ENCODE data around the gene NCL.
"Not testable (repeated sequence)": the region's sequence is repeated elsewhere in the genome, so short reads cannot be mapped to it uniquely, and the experiment has no call there.

The NCL gene

DNA sequence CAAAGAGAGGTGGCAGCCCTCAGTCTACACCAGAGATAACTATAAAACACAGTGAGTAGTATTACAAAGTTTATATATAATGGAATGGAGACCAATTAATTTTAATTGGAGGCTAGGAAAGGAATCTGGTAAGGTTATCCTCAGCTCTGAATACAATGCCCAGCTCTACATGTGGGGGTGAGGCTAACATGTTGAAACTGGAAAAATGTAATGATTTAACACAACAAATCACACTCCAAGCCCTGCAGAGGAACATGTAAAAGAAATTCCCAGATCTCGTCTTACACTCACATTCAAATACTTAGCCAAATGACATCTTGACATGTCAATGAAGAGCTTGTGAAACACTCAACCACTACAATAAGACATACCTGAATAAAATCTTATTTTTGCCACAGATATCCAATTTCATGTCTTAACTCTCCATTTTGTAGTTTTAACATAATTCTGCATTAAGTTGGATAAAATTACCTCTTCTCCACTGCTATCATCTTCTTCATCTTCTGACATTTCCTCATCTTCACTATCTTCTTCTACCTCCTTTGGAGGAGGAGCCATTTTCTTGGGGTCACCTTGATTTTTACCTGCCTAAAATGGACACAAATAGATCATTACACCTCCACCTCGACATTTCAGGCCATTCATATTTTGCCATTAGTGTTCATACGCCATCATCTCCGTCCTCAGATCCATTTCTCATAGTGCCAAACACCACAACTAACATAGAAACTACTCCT is 1.4 kb downstream of the NCL start:
- no peak for DNase-seq (ENCODE audit: extremely low read depth, low read depth)
- peak overlapping the region; percentile 95 for H3K4me3 ChIP-seq (replicated peaks; ENCODE audit: low read depth, low read length)
- TF ChIP-seq, protein P1, sequence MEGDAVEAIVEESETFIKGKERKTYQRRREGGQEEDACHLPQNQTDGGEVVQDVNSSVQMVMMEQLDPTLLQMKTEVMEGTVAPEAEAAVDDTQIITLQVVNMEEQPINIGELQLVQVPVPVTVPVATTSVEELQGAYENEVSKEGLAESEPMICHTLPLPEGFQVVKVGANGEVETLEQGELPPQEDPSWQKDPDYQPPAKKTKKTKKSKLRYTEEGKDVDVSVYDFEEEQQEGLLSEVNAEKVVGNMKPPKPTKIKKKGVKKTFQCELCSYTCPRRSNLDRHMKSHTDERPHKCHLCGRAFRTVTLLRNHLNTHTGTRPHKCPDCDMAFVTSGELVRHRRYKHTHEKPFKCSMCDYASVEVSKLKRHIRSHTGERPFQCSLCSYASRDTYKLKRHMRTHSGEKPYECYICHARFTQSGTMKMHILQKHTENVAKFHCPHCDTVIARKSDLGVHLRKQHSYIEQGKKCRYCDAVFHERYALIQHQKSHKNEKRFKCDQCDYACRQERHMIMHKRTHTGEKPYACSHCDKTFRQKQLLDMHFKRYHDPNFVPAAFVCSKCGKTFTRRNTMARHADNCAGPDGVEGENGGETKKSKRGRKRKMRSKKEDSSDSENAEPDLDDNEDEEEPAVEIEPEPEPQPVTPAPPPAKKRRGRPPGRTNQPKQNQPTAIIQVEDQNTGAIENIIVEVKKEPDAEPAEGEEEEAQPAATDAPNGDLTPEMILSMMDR (IDR thresholded peaks at IDR 0.05; ENCODE audit: low read depth, low read length, missing control alignments), result no peak

DNA sequence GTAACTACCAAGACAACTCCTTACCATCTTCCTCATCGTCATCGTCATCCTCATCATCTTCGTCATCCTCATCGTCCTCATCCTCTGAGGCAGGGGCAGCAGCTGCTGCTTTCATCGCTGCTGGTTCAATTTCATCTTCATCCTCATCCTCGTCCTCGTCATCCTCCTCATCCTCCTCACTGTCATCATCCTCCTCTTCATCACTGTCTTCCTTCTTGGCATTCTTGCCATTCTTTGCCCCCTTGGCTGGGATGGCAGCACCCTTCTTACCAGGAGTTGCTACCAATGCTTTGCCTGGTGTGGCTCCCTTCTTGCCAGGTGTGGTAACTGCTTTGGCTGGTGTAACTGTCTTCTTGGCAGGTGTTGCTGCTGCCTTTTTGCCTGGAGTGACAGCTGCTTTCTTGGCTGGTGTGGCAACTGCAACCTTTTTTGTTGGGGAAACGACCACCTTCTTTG is 2.7 kb downstream of the NCL start:
- peak overlapping the region; percentile 95 for H3K4me3 ChIP-seq (replicated peaks; ENCODE audit: low read depth, low read length)
- TF ChIP-seq, protein P1 (IDR thresholded peaks at IDR 0.05; ENCODE audit: low read depth, low read length, missing control alignments), result no peak
- no peak for DNase-seq (ENCODE audit: extremely low read depth, low read depth)

DNA sequence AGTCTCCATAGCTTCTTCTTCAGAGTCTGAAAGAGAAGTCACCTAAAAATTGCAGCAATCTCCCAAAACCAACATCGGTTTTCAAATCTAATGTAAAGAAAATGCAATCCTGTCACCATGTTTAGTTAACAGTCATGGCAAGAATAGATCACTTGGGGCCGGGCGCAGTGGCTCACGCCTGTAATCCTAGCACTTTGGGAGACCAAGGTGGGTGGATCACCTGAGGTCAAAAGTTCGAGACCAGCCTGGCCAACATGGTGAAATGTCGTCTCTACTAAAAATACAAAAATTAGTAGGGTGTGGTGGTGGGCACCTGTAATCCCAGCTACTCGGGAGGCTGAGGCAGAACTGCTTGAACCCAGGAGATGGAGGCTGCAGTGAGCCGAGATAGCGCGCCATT is 3.4 kb downstream of the NCL start:
- peak overlapping the region; percentile 95 for H3K4me3 ChIP-seq (replicated peaks; ENCODE audit: low read depth, low read length)
- not testable (repeated sequence) for DNase-seq (ENCODE audit: extremely low read depth, low read depth)

DNA sequence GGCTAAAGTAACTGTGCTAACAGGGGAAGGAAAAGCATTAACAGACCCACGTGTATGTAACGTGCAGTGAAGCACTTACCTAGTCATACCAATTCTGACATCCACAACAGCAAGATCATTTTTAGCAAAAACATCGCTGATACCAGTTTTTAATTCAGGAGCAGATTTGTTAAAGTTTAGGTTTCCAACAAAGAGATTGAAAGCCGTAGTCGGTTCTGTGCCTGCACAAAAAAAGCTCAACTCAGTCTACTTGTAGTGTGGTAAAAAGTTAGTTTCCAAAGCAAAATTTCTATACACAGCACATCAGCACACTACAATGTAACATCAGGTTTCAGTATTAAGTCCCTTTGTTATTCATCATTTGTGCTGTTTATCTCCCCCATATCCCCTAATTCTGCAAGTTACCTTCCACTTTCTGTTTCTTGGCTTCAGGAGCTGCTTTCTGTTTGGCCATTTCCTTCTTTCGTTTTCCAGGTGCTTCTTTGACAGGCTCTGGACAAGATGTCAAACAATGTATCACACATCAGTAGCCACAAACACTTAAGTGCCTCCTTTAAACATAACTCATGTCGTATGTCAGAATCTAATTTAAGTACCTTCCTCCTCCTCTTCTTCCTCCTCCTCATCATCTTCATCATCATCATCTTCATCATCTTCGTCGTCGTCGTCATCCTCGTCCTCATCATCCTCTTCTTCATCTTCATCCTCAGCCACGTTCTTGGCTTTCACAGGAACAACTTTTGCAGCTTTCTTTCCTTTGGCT is 4.0 kb downstream of the NCL start:
- TF ChIP-seq, protein P1 (IDR thresholded peaks at IDR 0.05; ENCODE audit: low read depth, low read length, missing control alignments), result no peak
- no peak for DNase-seq (ENCODE audit: extremely low read depth, low read depth)
- peak overlapping the region; percentile 95 for H3K4me3 ChIP-seq (replicated peaks; ENCODE audit: low read depth, low read length)

DNA sequence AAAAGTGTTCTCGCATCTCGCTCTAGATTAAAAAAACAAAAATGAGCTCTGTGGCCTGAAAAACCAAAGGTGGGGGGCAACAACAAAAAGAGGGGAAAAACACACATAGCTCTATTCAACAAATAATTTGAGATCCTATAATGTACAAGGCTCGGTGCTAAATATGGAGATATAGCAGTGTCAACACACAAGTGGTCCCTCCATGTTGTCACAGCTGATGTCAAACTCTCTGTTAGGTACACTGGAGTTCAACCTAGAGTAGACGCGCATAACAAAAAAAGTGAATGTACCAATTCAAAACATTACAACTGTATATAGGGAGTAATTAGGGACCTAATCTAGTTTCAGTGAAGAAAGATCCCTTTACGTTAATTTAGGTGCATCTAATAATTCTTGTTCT is 5.9 kb downstream of the NCL start:
- H3K4me3 ChIP-seq (replicated peaks; ENCODE audit: low read depth, low read length), result no peak overlapping the region
- TF ChIP-seq, protein P1 (IDR thresholded peaks at IDR 0.05; ENCODE audit: low read depth, low read length, missing control alignments), result no peak
- no peak for DNase-seq (ENCODE audit: extremely low read depth, low read depth)

DNA sequence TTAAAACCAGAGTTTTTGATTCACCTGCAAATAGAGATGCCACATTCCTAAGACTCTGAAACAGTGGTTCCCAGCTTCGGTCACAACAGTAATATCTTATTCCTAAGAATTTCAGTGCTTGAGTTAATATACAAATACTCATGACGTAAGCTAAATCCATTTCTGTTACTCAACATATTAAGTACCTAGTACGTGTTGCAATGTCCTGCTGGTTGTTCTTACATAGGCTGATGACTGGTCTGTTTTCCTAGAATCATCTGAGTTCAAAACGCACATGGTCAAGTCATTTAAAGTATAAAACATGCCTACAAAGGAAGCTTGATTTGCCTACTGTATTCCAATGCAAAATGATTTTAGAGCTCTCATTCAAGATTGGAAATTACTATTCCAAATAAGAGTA is 7.2 kb downstream of the NCL start:
- no peak overlapping the region for H3K4me3 ChIP-seq (replicated peaks; ENCODE audit: low read depth, low read length)
- no peak for DNase-seq (ENCODE audit: extremely low read depth, low read depth)
- TF ChIP-seq, protein P1 (IDR thresholded peaks at IDR 0.05; ENCODE audit: low read depth, low read length, missing control alignments), result no peak

DNA sequence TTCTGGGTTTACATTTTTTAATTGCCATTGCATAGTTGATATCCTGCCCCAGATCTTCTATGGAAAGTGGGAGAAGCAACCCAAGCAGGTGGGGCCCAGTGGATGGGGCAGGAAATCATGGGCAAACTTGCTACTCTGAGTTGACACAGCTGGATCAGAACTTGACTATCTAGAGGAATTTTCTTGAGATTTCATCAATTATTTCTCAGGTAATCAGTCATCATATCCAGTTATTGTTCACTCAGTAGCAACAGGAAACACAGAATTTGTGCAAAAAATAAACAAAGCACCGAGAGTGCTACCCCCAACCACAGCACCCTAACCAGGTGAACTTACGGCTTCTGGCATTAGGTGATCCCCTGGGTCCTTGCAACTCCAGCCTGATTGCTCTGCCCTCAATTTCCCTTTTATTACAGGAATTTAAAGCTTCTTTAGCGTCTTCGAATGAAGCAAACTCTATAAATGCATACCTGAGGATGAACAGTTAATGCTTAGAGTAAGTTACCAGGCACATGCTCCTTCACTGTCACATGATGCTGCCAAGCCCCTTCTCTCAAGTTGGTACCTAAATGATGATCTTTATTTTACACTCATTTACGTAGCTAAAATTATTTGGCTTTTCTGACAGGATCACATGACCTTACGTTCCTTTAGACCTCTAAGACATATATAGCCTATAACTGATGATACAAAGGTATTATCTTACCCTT is 7.8 kb downstream of the NCL start:
- TF ChIP-seq, protein P1 (IDR thresholded peaks at IDR 0.05; ENCODE audit: low read depth, low read length, missing control alignments), result no peak
- no peak overlapping the region for H3K4me3 ChIP-seq (replicated peaks; ENCODE audit: low read depth, low read length)
- DNase-seq (ENCODE audit: extremely low read depth, low read depth), result no peak

Measured in HFF-Myc (cell line).